Activated naive CD4-positive, alpha-beta T cell treated with anti-CD3 and anti-CD28 coated beads for 36 hours (primary cell): ENCODE measurements around the gene VWA1. TPM values are rescaled to one million over a fixed set of nuclear protein-coding genes. Genes with fewer than 3 reads are reported as not detected.
"Not testable (repeated sequence)": the region's sequence is repeated elsewhere in the genome, so short reads cannot be mapped to it uniquely, and the experiment has no call there.

Experiments used
- CTCF ChIA-PET: fragments of 350-600 bp; sonication (Branson Sonifier 250); formaldehyde crosslinking; loops from one replicate; lab custom pipeline; 2021; ENCODE audit warnings: antibody characterized with exemption; lab: Charles Lee
- DNase-seq: peaks from one replicate; pipeline ENCODE4 v3.0.0-alpha.2; 2020
- H3K27ac Mint-ChIP-seq: one replicate; pipeline ENCODE4 v1.8.0; 2021; ENCODE audit warnings: mild to moderate bottlenecking, mixed read lengths
- H3K27me3 Mint-ChIP-seq: one replicate; pipeline ENCODE4 v1.8.0; 2021; ENCODE audit warnings: low read depth, mixed read lengths
- H3K36me3 Mint-ChIP-seq: one replicate; pipeline ENCODE4 v1.8.0; 2021; ENCODE audit warnings: low read depth, mixed read lengths
- H3K4me1 Mint-ChIP-seq: one replicate; pipeline ENCODE4 v1.8.0; 2021; ENCODE audit warnings: low read depth, mixed read lengths
- H3K4me3 Mint-ChIP-seq: one replicate; pipeline ENCODE4 v1.8.0; 2021; ENCODE audit warnings: mild to moderate bottlenecking, moderate library complexity, mixed read lengths
- H3K9me3 Mint-ChIP-seq: one replicate; pipeline ENCODE4 v1.8.0; 2021; ENCODE audit warnings: mixed read lengths
- intact Hi-C: fragments of 100-400 bp; cut with micrococcal nuclease; formaldehyde crosslinking; loops from one replicate; pipeline ENCODE4 v1.15.1; 2023
- total RNA-seq, 2 experiments: library from RNA; stranded (reverse); gene quantifications; one replicate each; pipeline ENCODE4 v1.2.3, GENCODE V29; 2021

Gene VWA1
- total RNA-seq, 2 experiments from 2014 or later, result 0.72 to 0.74 TPM

GRCh38 chr1:1446631-1447030, 11.1 kb downstream of the VWA1 start:
- H3K27ac Mint-ChIP-seq, H3K36me3 Mint-ChIP-seq, H3K27me3 Mint-ChIP-seq, H3K9me3 Mint-ChIP-seq, H3K4me3 Mint-ChIP-seq, intact Hi-C loops, H3K4me1 Mint-ChIP-seq, DNase-seq, CTCF ChIA-PET: not testable (repeated sequence)

DNA sequence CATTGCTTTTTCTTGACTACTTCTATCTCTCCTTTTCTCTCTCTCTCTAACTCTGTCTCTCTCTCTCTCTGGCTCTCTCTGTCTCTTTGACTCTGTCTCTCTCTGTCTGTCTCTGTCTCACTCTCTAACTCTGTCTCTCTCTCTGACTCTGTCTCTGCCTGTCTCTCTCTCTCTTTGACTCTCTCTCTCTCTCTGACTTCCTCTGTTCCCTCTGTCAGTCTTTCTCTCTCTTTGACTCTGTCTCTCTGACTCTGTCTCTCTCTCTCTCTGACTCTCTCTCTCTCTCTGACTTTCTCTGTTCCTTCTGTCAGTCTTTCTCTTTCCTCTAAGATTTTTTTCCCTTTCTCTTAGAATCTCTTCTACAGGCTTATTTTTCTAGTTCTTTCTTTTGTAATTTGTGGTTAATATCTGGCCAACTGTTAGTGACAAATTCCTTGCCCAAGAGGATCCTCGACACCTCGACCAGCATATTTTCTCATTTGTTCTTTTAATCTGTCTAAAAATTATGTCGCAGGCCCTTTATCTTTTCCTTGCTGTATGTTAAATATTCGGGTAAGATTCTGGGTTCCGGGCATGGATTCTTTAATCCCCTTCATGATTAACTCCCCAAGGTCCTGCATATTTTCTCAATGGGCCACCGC, 13.7 kb downstream of the VWA1 start, which contains the start of gene ATAD3C:
ATAD3C (plus strand) TSS at position 591 of the 641 bp plus-strand sequence. CDS start 995 bp downstream, outside the sequence.
- Mint-ChIP-seq H3K27ac (no peak within 1 kb of the TSS), H3K4me3 (no peak within 1 kb of the TSS), H3K9me3 (no peaks in the 10 kb centered on the region), H3K4me1 (no peaks in the 10 kb centered on the region), H3K27me3 (no peaks in the 10 kb centered on the region), H3K36me3 (no peaks in the 10 kb centered on the region)
- CTCF ChIA-PET, result interaction anchor here (1.1 kb wide), 1 partner anchor 15 kb away, joined by 3 read pairs; no protein-coding TSS in a partner anchor
- no peak for DNase-seq
- intact Hi-C loops, result no loop called here

GRCh38 chr1:1450616-1451015, 15.1 kb downstream of the VWA1 start:
- H3K36me3 Mint-ChIP-seq, CTCF ChIA-PET, H3K4me3 Mint-ChIP-seq, H3K9me3 Mint-ChIP-seq, H3K27me3 Mint-ChIP-seq, intact Hi-C loops, H3K4me1 Mint-ChIP-seq, DNase-seq, H3K27ac Mint-ChIP-seq: not testable (repeated sequence)

DNA sequence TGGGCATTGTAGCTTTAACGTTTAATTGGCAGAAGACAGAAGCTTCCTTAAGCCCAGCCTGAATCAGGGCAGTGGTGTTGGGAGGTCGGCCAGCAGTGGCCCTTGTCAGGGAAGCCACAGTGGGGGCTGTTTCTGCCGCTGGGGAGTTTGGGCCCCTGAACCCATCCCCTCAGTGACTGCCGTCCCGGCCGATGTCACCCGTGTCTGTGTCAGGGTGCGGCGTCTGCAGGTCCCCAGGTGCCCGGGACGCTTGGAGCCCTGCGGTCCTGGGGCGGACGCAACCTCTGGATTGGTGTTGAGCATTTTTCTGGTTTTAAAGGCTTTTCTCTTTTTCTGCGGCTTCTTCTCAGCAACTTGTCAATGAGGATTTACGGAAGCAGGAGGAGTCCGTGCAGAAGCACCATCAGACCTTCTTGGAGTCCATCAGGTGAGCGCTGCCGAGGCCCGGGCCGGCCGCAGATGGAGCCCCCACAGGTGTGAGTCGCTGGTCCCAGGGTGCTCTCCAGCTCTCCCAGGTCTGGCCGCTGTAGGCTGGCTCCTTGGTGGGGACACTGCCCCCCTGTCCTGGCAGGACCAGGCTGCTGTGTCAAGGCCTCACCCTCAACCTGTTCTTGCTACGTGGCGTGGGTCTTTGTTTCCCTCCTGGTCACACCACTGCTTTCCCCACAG, 16.3 kb downstream of the VWA1 start:
- DNase-seq, result no peak
- H3K27ac Mint-ChIP-seq, result no peak overlapping the region
- CTCF ChIA-PET, result no interaction called here
- H3K36me3 Mint-ChIP-seq, result no peaks in the 10 kb centered on the region
- H3K9me3 Mint-ChIP-seq, result no peaks in the 10 kb centered on the region
- intact Hi-C loops, result no loop called here
- no peaks in the 10 kb centered on the region for H3K4me1 Mint-ChIP-seq
- H3K27me3 Mint-ChIP-seq, result no peaks in the 10 kb centered on the region
- no peak overlapping the region for H3K4me3 Mint-ChIP-seq

GRCh38 chr1:1452365-1452739, 16.9 kb downstream of the VWA1 start:
- H3K36me3 Mint-ChIP-seq, H3K9me3 Mint-ChIP-seq, DNase-seq, H3K4me1 Mint-ChIP-seq, CTCF ChIA-PET, H3K4me3 Mint-ChIP-seq, intact Hi-C loops, H3K27ac Mint-ChIP-seq, H3K27me3 Mint-ChIP-seq: not testable (repeated sequence)

DNA sequence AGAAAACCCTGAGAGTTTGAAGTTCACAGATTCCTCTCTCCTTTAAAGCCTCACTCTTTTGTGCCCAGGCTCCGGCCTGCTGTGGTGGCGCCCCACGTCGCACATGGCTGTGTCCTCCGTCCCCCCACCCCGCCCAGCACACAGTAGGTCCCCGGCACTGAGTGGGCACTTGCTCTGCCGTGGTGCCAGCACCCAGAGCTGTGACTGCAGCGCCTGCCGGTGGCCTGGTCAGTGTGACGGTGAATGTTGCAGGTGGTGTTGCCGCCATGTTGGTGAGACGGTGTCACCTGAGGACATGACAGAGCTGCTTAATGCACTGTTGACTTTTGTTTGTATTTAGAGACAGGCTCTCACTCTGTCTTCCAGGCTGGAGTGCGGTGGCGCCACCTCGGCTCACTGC, 17.4 kb downstream of the VWA1 start:
- no peaks in the 10 kb centered on the region for H3K9me3 Mint-ChIP-seq
- no peak overlapping the region for H3K4me3 Mint-ChIP-seq
- no peaks in the 10 kb centered on the region for H3K36me3 Mint-ChIP-seq
- no peak overlapping the region for H3K27ac Mint-ChIP-seq
- no peaks in the 10 kb centered on the region for H3K4me1 Mint-ChIP-seq
- intact Hi-C loops, result no loop called here
- no peak for DNase-seq
- CTCF ChIA-PET, result no interaction called here
- no peaks in the 10 kb centered on the region for H3K27me3 Mint-ChIP-seq

DNA sequence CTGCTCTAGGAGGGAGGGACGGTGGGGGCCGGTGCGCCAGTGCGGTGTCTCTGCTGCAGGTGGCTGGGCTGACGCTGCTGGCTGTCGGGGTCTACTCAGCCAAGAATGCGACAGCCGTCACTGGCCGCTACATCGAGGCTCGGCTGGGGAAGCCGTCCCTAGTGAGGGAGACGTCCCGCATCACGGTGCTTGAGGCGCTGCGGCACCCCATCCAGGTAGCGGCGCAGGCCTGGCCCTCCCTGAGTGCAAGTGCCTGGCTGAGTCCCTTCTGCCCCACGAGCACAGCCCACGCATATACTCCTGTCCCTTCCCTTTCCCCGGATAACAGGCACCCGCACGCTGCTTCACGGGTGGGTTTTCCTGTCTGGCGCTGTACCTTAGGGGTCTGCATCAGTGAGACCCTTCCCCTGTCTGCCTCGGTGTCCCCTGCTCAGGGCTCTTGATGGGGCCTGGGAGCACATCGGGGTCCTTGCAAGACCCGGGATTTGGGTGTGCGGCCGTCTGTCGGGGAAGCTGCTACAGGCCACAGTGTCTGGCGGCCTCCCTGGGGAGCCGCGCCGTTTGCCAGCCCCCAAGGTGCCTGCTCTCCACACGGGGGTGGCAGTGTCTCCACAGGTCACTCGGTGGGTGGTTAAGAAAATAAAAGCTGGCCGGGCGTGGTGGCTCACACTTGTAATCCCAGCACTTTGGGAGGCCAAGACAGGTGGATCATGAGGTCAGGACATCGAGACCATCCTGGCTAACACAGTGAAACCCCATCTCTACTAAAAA, 19.0 kb downstream of the VWA1 start:
- DNase-seq, H3K27me3 Mint-ChIP-seq, H3K36me3 Mint-ChIP-seq, H3K4me3 Mint-ChIP-seq, H3K27ac Mint-ChIP-seq, H3K4me1 Mint-ChIP-seq, CTCF ChIA-PET, intact Hi-C loops, H3K9me3 Mint-ChIP-seq: not testable (repeated sequence)

- CTCF ChIA-PET, result interaction anchor here (0.6 kb wide), 1 partner anchor 98 kb away, joined by 3 read pairs; no protein-coding TSS in a partner anchor
- no peak overlapping the region for H3K4me3 Mint-ChIP-seq
Measured at GRCh38 chr1:1455366-1455884, 19.9 kb downstream of the VWA1 start.

DNA sequence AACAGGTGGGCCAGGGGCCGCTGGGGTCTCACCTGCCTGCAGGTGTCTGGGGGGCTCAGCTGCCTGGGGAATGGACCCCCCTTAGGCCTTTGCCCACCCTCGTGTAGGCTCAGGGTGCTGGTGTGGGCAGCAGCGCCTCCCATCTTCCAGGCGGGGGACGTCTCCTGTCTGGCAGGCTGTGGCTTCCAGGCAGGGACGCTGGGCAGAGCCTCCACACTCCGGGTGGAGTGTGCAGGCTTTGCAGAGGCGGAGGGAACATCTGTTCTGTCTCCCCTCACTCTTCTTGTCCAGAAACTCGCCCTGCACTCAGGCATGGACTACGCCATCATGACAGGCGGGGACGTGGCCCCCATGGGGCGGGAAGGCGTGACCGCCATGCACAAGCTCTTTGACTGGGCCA, 20.4 kb downstream of the VWA1 start:
- CTCF ChIA-PET, H3K9me3 Mint-ChIP-seq, H3K4me1 Mint-ChIP-seq, H3K27me3 Mint-ChIP-seq, DNase-seq, H3K27ac Mint-ChIP-seq, H3K36me3 Mint-ChIP-seq, H3K4me3 Mint-ChIP-seq, intact Hi-C loops: not testable (repeated sequence)

More at GRCh38 chr1:1455366-1455884, 19.9 kb downstream of the VWA1 start:
- Mint-ChIP-seq H3K4me1 (no peaks in the 10 kb centered on the region), H3K27me3 (peaks cover 2% of the 10 kb centered on the region), H3K36me3 (no peaks in the 10 kb centered on the region), H3K27ac (no peak overlapping the region), H3K9me3 (no peaks in the 10 kb centered on the region)
- intact Hi-C loops, result no loop called here
- DNase-seq, result no peak

DNA sequence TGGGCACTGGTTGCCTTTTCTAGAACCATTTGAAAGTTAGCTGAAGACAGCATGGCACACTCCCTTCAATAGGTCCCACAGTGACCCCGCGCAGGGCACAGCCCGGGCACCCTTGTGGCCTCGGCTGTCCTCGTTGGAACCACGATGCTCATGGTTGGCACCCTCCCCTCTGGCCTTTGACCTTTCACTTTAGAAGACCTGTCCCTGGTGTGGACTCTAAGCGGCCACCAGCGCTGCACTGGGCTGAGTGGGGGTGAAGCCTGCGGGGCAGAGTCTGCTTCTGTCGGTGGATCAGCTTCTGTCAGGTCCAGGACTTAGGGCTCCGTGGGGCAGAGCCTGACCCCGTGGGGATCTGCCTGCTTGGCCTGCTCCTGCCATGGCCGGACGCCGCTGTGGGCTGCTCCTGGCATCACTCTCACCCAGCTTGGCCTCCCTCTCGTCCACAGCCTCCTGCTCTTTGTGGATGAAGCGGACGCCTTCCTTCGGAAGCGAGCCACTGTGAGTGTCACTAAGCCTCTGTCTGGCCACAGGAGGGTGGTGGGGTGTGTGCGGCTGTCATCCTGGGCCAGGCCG, 21.3 kb downstream of the VWA1 start:
- H3K4me1 Mint-ChIP-seq, H3K27ac Mint-ChIP-seq, H3K27me3 Mint-ChIP-seq, H3K9me3 Mint-ChIP-seq, H3K4me3 Mint-ChIP-seq, intact Hi-C loops, H3K36me3 Mint-ChIP-seq, CTCF ChIA-PET, DNase-seq: not testable (repeated sequence)

- H3K4me3 Mint-ChIP-seq, H3K9me3 Mint-ChIP-seq, H3K27me3 Mint-ChIP-seq, intact Hi-C loops, CTCF ChIA-PET, H3K4me1 Mint-ChIP-seq, H3K36me3 Mint-ChIP-seq, DNase-seq, H3K27ac Mint-ChIP-seq: not testable (repeated sequence)
Measured at GRCh38 chr1:1459156-1459555, 23.7 kb downstream of the VWA1 start.

- intact Hi-C loops, H3K27me3 Mint-ChIP-seq, H3K27ac Mint-ChIP-seq, DNase-seq, H3K4me3 Mint-ChIP-seq, H3K36me3 Mint-ChIP-seq, H3K9me3 Mint-ChIP-seq, H3K4me1 Mint-ChIP-seq: not testable (repeated sequence)
- CTCF ChIA-PET, result interaction anchor here (0.7 kb wide), 1 partner anchor 277 kb away, joined by 5 read pairs; no protein-coding TSS in a partner anchor
Measured at GRCh38 chr1:1459711-1460110, 24.2 kb downstream of the VWA1 start.
